DMS 273 (cell line): Measurements from ENCODE around the gene LRSAM1.

ENCODE experiments used
- DNase-seq: peaks from one replicate; lab custom pipeline; 2025; ENCODE audit not compliant: unreplicated experiment; lab: John Stamatoyannopoulos, UW

LRSAM1 gene

GRCh38 chr9:127546125-127546832 lies 95.0 kb downstream of the LRSAM1 start:
- no peak for DNase-seq

- no peak for DNase-seq
Measured at GRCh38 chr9:127548352-127548881, 97.1 kb downstream of the LRSAM1 start.

DNA sequence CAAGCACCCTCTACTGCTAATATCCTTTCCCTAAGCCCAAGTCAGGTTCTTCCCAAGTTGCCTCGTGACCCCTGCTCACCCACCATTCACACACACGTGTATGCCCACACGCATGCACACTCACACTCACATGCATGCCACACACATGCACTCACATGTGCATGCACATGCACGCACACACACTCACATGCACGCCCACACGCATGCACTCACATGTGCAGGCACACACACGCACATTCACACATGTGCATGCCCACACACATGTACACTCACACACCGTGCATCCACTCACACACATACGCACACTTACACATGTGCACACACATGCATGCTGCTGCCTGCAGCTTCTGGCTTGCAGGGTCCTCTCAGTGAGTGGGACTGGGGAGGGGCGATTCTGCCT lies 97.9 kb downstream of the LRSAM1 start:
- DNase-seq = no peak

GRCh38 chr9:127549751-127550150 lies 98.4 kb downstream of the LRSAM1 start:
- DNase-seq = no peak

GRCh38 chr9:127550282-127550681 lies 99.0 kb downstream of the LRSAM1 start:
- DNase-seq = no peak

- no peak for DNase-seq
Measured at GRCh38 chr9:127550751-127551150, 99.4 kb downstream of the LRSAM1 start.
